Activated CD8-positive, alpha-beta memory T cell treated with anti-CD3 and anti-CD28 coated beads, Interleukin-2, amount 50 U/mL, for 48 hours (primary cell): ENCODE measurements around the gene ERH.
"Not testable (repeated sequence)": the region's sequence is repeated elsewhere in the genome, so short reads cannot be mapped to it uniquely, and the experiment has no call there.

Experiments used
- DNase-seq: peaks from one replicate; pipeline ENCODE4 v3.0.0-alpha.2; 2020

ERH gene

GRCh38 chr14:69398053-69398817, at the start of gene ERH, which contains the start of gene SLC39A9:
TSS of gene ERH (minus strand) at chr14:69398299. CDS start at chr14:69398233, 66 bp downstream.
TSS of gene SLC39A9 (plus strand) at chr14:69398692. CDS start at chr14:69399370, 678 bp downstream.
- DNase-seq = peak; percentile 93

- DNase-seq = no peak
Observed at GRCh38 chr14:69443296-69443805, 45.3 kb upstream of the ERH start.

- no peak for DNase-seq
Observed at GRCh38 chr14:69441948-69442347, 43.8 kb upstream of the ERH start.

GRCh38 chr14:69439521-69440270, 41.6 kb upstream of the ERH start:
- no peak for DNase-seq

GRCh38 chr14:69432364-69432763, 34.3 kb upstream of the ERH start:
- DNase-seq = no peak

- DNase-seq = no peak
Observed at GRCh38 chr14:69430306-69430939, 32.3 kb upstream of the ERH start.

GRCh38 chr14:69429643-69430042, 31.5 kb upstream of the ERH start:
- no peak for DNase-seq

- DNase-seq = no peak
Observed at GRCh38 chr14:69428289-69428998, 30.3 kb upstream of the ERH start.

- DNase-seq = no peak
Observed at GRCh38 chr14:69427596-69427995, 29.5 kb upstream of the ERH start.

GRCh38 chr14:69424149-69424923, 26.2 kb upstream of the ERH start:
- DNase-seq = no peak

GRCh38 chr14:69423279-69423678, 25.2 kb upstream of the ERH start:
- no peak for DNase-seq

GRCh38 chr14:69416087-69416486, 18.0 kb upstream of the ERH start:
- not testable (repeated sequence) for DNase-seq

- DNase-seq = no peak
Observed at GRCh38 chr14:69413483-69413882, 15.4 kb upstream of the ERH start.

GRCh38 chr14:69408331-69408960, 10.3 kb upstream of the ERH start:
- DNase-seq = no peak

- no peak for DNase-seq
Observed at GRCh38 chr14:69405762-69406161, 7.7 kb upstream of the ERH start.

GRCh38 chr14:69404883-69405282, 6.8 kb upstream of the ERH start:
- DNase-seq = no peak

GRCh38 chr14:69404478-69404877, 6.4 kb upstream of the ERH start:
- DNase-seq = no peak

- no peak for DNase-seq
Observed at GRCh38 chr14:69401841-69402240, 3.7 kb upstream of the ERH start.

GRCh38 chr14:69400154-69400553, 2.1 kb upstream of the ERH start:
- DNase-seq = no peak

- no peak for DNase-seq
Observed at GRCh38 chr14:69399750-69400149, 1.7 kb upstream of the ERH start.

GRCh38 chr14:69398818-69399210, 715 bp upstream of the ERH start:
- no peak for DNase-seq

GRCh38 chr14:69395929-69396328, 2.2 kb downstream of the ERH start:
- no peak for DNase-seq
